Ovary (tissue), 3 donors: ENCODE measurements around the gene TAGLN2.

Source experiments
- POLR2A ChIP-seq: fragments of 450-650 bp; IDR thresholded peaks from one replicate; pipeline ENCODE4 v1.6.1; 2017; ENCODE audit warnings: antibody characterized with exemption, mild to moderate bottlenecking, moderate library complexity
- TF ChIP-seq, protein P1 (sequence below), 3 donors: fragments of 450-650 bp in 2 of 3; fragments of 200-600 bp in 1 of 3; IDR thresholded peaks; one replicate each; pipeline versions ENCODE4 v1.5.1 to v1.8.0; 2016 to 2022; ENCODE audit warnings: antibody characterized with exemption in 3 of 3, mild to moderate bottlenecking in 1 of 3
- donor health status: DM: no; HTN: no; CAD: no.

DNA sequence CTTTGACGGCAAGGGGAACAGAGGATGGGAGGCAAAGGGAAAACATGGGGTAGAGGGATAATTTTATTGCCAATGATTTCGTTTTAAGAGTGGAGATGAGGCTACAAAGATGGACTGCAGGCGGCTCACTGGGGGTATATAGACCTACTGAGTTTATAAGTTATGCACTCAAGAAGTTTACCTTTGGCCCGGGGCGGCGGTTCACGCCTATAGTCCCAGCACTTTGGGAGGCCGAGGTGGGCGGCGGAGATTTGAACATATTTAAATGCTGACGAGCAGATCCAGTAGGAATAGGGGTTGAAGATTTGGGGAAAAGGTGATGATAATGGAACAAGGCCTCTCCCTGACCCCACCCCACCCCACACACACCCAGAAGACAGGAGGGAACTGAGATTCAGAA, 36.9 kb upstream of the TAGLN2 start:
- no peak for TF ChIP-seq POLR2A
- TF ChIP-seq, protein P1, sequence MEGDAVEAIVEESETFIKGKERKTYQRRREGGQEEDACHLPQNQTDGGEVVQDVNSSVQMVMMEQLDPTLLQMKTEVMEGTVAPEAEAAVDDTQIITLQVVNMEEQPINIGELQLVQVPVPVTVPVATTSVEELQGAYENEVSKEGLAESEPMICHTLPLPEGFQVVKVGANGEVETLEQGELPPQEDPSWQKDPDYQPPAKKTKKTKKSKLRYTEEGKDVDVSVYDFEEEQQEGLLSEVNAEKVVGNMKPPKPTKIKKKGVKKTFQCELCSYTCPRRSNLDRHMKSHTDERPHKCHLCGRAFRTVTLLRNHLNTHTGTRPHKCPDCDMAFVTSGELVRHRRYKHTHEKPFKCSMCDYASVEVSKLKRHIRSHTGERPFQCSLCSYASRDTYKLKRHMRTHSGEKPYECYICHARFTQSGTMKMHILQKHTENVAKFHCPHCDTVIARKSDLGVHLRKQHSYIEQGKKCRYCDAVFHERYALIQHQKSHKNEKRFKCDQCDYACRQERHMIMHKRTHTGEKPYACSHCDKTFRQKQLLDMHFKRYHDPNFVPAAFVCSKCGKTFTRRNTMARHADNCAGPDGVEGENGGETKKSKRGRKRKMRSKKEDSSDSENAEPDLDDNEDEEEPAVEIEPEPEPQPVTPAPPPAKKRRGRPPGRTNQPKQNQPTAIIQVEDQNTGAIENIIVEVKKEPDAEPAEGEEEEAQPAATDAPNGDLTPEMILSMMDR (IDR thresholded peaks at IDR 0.05), result no peak
